SK-N-DZ (cell line): ENCODE measurements around the gene GABRB3.

Experiments used
- DNase-seq: peaks from one replicate; pipeline ENCODE4 v3.0.0-alpha.2; 2015; ENCODE audit warnings: low spot score

Gene GABRB3

GRCh38 chr15:26630857-26631256, 142.0 kb downstream of the GABRB3 start:
- no peak for DNase-seq

GRCh38 chr15:26628879-26629529, 143.9 kb downstream of the GABRB3 start:
- DNase-seq: peak; percentile 97

- peak; percentile 25 for DNase-seq
These were observed 144.8 kb downstream of the GABRB3 start for GRCh38 chr15:26628071-26628470.

GRCh38 chr15:26624128-26624527, 148.7 kb downstream of the GABRB3 start:
- no peak for DNase-seq

GRCh38 chr15:26623071-26623470, 149.8 kb downstream of the GABRB3 start:
- DNase-seq: no peak

GRCh38 chr15:26621816-26622215, 151.1 kb downstream of the GABRB3 start:
- no peak for DNase-seq

- no peak for DNase-seq
These were observed 152.1 kb downstream of the GABRB3 start for GRCh38 chr15:26620528-26621458.

- no peak for DNase-seq
These were observed 157.0 kb downstream of the GABRB3 start for GRCh38 chr15:26615927-26616302.

GRCh38 chr15:26615188-26615926, 157.5 kb downstream of the GABRB3 start:
- DNase-seq: no peak

GRCh38 chr15:26614734-26615133, 158.1 kb downstream of the GABRB3 start:
- DNase-seq: no peak

- DNase-seq: no peak
These were observed 174.2 kb downstream of the GABRB3 start for GRCh38 chr15:26598704-26599103.

- no peak for DNase-seq
These were observed 177.3 kb downstream of the GABRB3 start for GRCh38 chr15:26595611-26596010.

GRCh38 chr15:26590676-26591075, 182.2 kb downstream of the GABRB3 start:
- DNase-seq: no peak

GRCh38 chr15:26582840-26583239, 190.0 kb downstream of the GABRB3 start:
- DNase-seq: no peak

GRCh38 chr15:26580943-26581342, 191.9 kb downstream of the GABRB3 start:
- DNase-seq: no peak

- no peak for DNase-seq
These were observed 200.1 kb downstream of the GABRB3 start for GRCh38 chr15:26572602-26573350.

- DNase-seq: no peak
These were observed 201.5 kb downstream of the GABRB3 start for GRCh38 chr15:26571346-26571745.

- DNase-seq: no peak
These were observed 207.3 kb downstream of the GABRB3 start for GRCh38 chr15:26565542-26565941.

GRCh38 chr15:26564361-26564760, 208.5 kb downstream of the GABRB3 start:
- DNase-seq: no peak

- DNase-seq: no peak
These were observed 210.5 kb downstream of the GABRB3 start for GRCh38 chr15:26562336-26562735.

- DNase-seq: no peak
These were observed 211.0 kb downstream of the GABRB3 start for GRCh38 chr15:26561896-26562295.
